Hepatocyte (in vitro differentiated cells): ENCODE results near the gene ALDH1A1.

ENCODE experiments used
- CTCF ChIP-seq: fragments of 200-600 bp; sonication (generic); IDR thresholded peaks from 2 replicates; pipeline ENCODE4 v1.5.1; 2016; ENCODE audit warnings: antibody characterized with exemption, mild to moderate bottlenecking; ENCODE audit not compliant: poor library complexity
- EZH2 ChIP-seq: fragments of 200-600 bp; sonication (generic); IDR thresholded peaks from 2 replicates; pipeline ENCODE4 v1.6.1; 2016; ENCODE audit warnings: antibody characterized with exemption, mild to moderate bottlenecking, borderline replicate concordance

DNA sequence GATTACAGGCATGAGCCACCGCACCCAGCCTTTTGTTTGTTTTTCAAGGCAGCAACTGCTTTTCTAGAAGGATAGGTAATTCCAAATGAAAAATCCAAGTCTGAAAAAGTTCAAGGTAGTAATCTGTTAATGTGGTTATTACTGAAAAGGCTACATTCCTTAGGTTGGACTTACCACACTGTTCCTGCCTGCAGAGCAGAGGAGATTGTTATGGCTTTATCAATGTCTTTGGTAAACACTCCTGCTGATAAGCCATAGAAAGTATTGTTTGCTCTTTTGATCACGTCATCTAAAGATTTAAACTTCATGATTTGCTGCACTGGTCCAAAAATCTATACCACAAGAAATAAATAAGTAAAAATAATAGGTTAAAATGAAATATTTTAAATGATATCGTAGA is 43.4 kb downstream of the ALDH1A1 start:
- no peak for TF ChIP-seq CTCF
- TF ChIP-seq EZH2, result no peak
